MCF 10A (cell line): ENCODE data around the gene ARHGAP4. TPM values are rescaled to one million over a fixed set of nuclear protein-coding genes. Genes with fewer than 3 reads are reported as not detected.

Experiments used
- BruUV-seq: library from RNA; stranded (reverse); fragments of 400-500 nt; replicated peaks from 2 replicates; lab custom pipeline; 2021; lab: Mats Ljungman, UMichigan
- CTCF ChIA-PET: fragments of 300-600 bp; sonication (Branson Sonifier 250); formaldehyde crosslinking; extraction: SDS; loops from one replicate; lab custom pipeline; 2021; ENCODE audit warnings: antibody characterized with exemption, inconsistent platforms; lab: Yijun Ruan, JAX
- POLR2A ChIA-PET: fragments of 300-600, 350-650 bp; sonication (Branson Sonifier 250); formaldehyde crosslinking; extraction: SDS; loops from one replicate; lab custom pipeline; 2020; ENCODE audit warnings: antibody characterized with exemption, inconsistent platforms; lab: Yijun Ruan, JAX
- DNase-seq: peaks from one replicate; pipeline ENCODE4 v3.0.0-alpha.2; 2018; ENCODE audit not compliant: unreplicated experiment
- H3K27ac Mint-ChIP-seq: one replicate; pipeline ENCODE4 v1.8.0; 2022; ENCODE audit warnings: mild to moderate bottlenecking, low read depth, mixed read lengths; ENCODE audit not compliant: unreplicated experiment
- H3K27me3 Mint-ChIP-seq: one replicate; pipeline ENCODE4 v1.8.0; 2022; ENCODE audit warnings: mixed read lengths; ENCODE audit not compliant: insufficient read depth, unreplicated experiment
- H3K36me3 Mint-ChIP-seq: one replicate; pipeline ENCODE4 v1.8.0; 2022; ENCODE audit warnings: mild to moderate bottlenecking, moderate library complexity, mixed read lengths; ENCODE audit not compliant: insufficient read depth, unreplicated experiment
- H3K4me1 Mint-ChIP-seq: one replicate; pipeline ENCODE4 v1.8.0; 2022; ENCODE audit warnings: mixed read lengths; ENCODE audit not compliant: insufficient read depth, unreplicated experiment
- H3K4me3 Mint-ChIP-seq: one replicate; pipeline ENCODE4 v1.8.0; 2022; ENCODE audit warnings: mild to moderate bottlenecking, moderate library complexity, mixed read lengths; ENCODE audit not compliant: unreplicated experiment
- H3K9me3 Mint-ChIP-seq: one replicate; pipeline ENCODE4 v1.8.0; 2022; ENCODE audit warnings: mixed read lengths; ENCODE audit not compliant: unreplicated experiment
- CTCF ChIP-seq: fragments of 200-600 bp; IDR thresholded peaks from one replicate; pipeline ENCODE4 v1.8.0; 2022; ENCODE audit warnings: antibody characterized with exemption, mild to moderate bottlenecking; ENCODE audit not compliant: unreplicated experiment
- intact Hi-C: fragments of 100-400 bp; cut with micrococcal nuclease; formaldehyde crosslinking; loops from 2 replicates; pipeline ENCODE4 v1.14.1; 2022
- total RNA-seq: library from RNA; stranded (reverse); gene quantifications from 2 replicates; pipeline ENCODE4 v1.2.3, GENCODE V29; 2022

The ARHGAP4 gene
- total RNA-seq, 1 experiment from 2014 or later: 2.3 TPM

- H3K9me3 Mint-ChIP-seq: no peaks in the 10 kb centered on the region
- peak overlapping the region; percentile 74 for H3K27ac Mint-ChIP-seq
- CTCF ChIA-PET: interaction anchor here (0.6 to 3.1 kb wide), 4 partner anchors 20 to 320 kb away, joined by 3 to 19 read pairs (median 4); partner anchors contain the start of gene PLXNB3
- no peaks in the 10 kb centered on the region for H3K27me3 Mint-ChIP-seq
- H3K4me3 Mint-ChIP-seq: peak overlapping the region; percentile 79
- peaks cover 9% of the 10 kb centered on the region for H3K4me1 Mint-ChIP-seq
- BruUV-seq: no TSS peak
- peaks cover 6% of the 10 kb centered on the region for H3K36me3 Mint-ChIP-seq
- intact Hi-C loops: no loop called here
- POLR2A ChIA-PET: interaction anchor here (0.6 to 2.7 kb wide), 4 partner anchors 9 to 132 kb away, joined by 3 to 25 read pairs (median 6); partner anchors contain the start of genes IDH3G and SSR4
- no peak for DNase-seq
- TF ChIP-seq CTCF: no peak
Observed at GRCh38 chrX:153926858-153927671, 1.0 kb upstream of the ARHGAP4 start.

GRCh38 chrX:153926552-153926857 is 441 bp upstream of the ARHGAP4 start:
- Mint-ChIP-seq H3K9me3 (no peaks in the 10 kb centered on the region), H3K27me3 (no peaks in the 10 kb centered on the region)
- CTCF ChIA-PET: interaction anchor here (1.3 to 3.1 kb wide), 2 partner anchors 21 to 26 kb away, joined by 5 to 19 read pairs; no protein-coding TSS in a partner anchor

GRCh38 chrX:153925387-153925738 is 701 bp downstream of the ARHGAP4 start:
- peaks cover 4% of the 10 kb centered on the region for H3K27me3 Mint-ChIP-seq
- intact Hi-C loops: no loop called here
- H3K4me1 Mint-ChIP-seq: peaks cover 9% of the 10 kb centered on the region
- CTCF ChIA-PET: interaction anchor here (0.6 to 3.1 kb wide), 3 partner anchors 22 to 56 kb away, joined by 3 to 19 read pairs (median 3); no protein-coding TSS in a partner anchor
- no peak for TF ChIP-seq CTCF
- H3K36me3 Mint-ChIP-seq: peaks cover under 1% of the 10 kb centered on the region
- H3K9me3 Mint-ChIP-seq: no peaks in the 10 kb centered on the region
- BruUV-seq: no TSS peak
- no peak overlapping the region for H3K27ac Mint-ChIP-seq
- POLR2A ChIA-PET: interaction anchor here (0.9 to 1.2 kb wide), 2 partner anchors 25 to 46 kb away, joined by 3 read pairs; partner anchors contain the start of gene HCFC1
- H3K4me3 Mint-ChIP-seq: peak overlapping the region; percentile 11
- no peak for DNase-seq

More at GRCh38 chrX:153926552-153926857, 441 bp upstream of the ARHGAP4 start:
- no peak overlapping the region for H3K4me3 Mint-ChIP-seq
- DNase-seq: no peak
- no TSS peak for BruUV-seq
- POLR2A ChIA-PET: interaction anchor here (0.7 to 2.7 kb wide), 4 partner anchors 9 to 132 kb away, joined by 3 to 25 read pairs (median 6); partner anchors contain the start of genes HCFC1, IDH3G and SSR4
- intact Hi-C loops: no loop called here
- peaks cover 6% of the 10 kb centered on the region for H3K36me3 Mint-ChIP-seq
- peaks cover 9% of the 10 kb centered on the region for H3K4me1 Mint-ChIP-seq
- H3K27ac Mint-ChIP-seq: no peak overlapping the region
- no peak for TF ChIP-seq CTCF

GRCh38 chrX:153924149-153924861 is 1.8 kb downstream of the ARHGAP4 start:
- Mint-ChIP-seq H3K36me3 (no peaks in the 10 kb centered on the region), H3K4me1 (peaks cover 9% of the 10 kb centered on the region), H3K9me3 (no peaks in the 10 kb centered on the region), H3K27ac (peak overlapping the region; percentile 51), H3K4me3 (no peak overlapping the region), H3K27me3 (peaks cover 14% of the 10 kb centered on the region)
- DNase-seq: peak; percentile 25
- no TSS peak for BruUV-seq
- ChIA-PET CTCF (interaction anchor here (0.6 to 5.0 kb wide), 10 partner anchors 8 to 577 kb away, joined by 3 to 31 read pairs (median 4); partner anchors contain the start of gene PLXNB3), POLR2A (interaction anchor here (0.6 to 0.7 kb wide), 3 partner anchors 16 to 190 kb away, joined by 3 read pairs; no protein-coding TSS in a partner anchor)
- no peak for TF ChIP-seq CTCF
- intact Hi-C loops: no loop called here
